HepG2 (cell line): Measurements from ENCODE around the gene ZKSCAN8. TPM values are rescaled to one million over a fixed set of nuclear protein-coding genes. Genes with fewer than 3 reads are reported as not detected.

Experiments used
- NFE2L1 ChIP-seq: sonication (generic); formaldehyde crosslinking; IDR thresholded peaks from 2 replicates; pipeline ENCODE4 v1.4.0; 2020; ENCODE audit warnings: missing genetic modification reagents, mild to moderate bottlenecking, borderline replicate concordance
- NFKBIZ ChIP-seq: IDR thresholded peaks from 2 replicates; pipeline ENCODE4 v1.6.1; 2018; ENCODE audit warnings: missing genetic modification reagents, missing compliant biosample characterization
- PATZ1 ChIP-seq: sonication (generic); formaldehyde crosslinking; IDR thresholded peaks from 2 replicates; pipeline ENCODE4 v1.4.0; 2020; ENCODE audit warnings: missing genetic modification reagents
- SKI ChIP-seq: fragments of 450-650 bp; IDR thresholded peaks from one replicate; pipeline ENCODE4 v1.6.1; 2018; ENCODE audit warnings: mild to moderate bottlenecking; ENCODE audit not compliant: partially characterized antibody
- ZNF17 ChIP-seq: sonication (generic); formaldehyde crosslinking; IDR thresholded peaks from 2 replicates; pipeline ENCODE4 v1.5.0; 2020; ENCODE audit warnings: mild to moderate bottlenecking, missing genetic modification reagents
- ZNF24 ChIP-seq: fragments of 450-650 bp; IDR thresholded peaks from 2 replicates; pipeline ENCODE4 v1.6.1; 2017; ENCODE audit warnings: antibody characterized with exemption, mild to moderate bottlenecking
- ZNF292 ChIP-seq: sonication (generic); formaldehyde crosslinking; IDR thresholded peaks from 2 replicates; pipeline ENCODE4 v1.8.1; 2022; ENCODE audit warnings: mild to moderate bottlenecking, low read depth, missing genetic modification reagents, borderline replicate concordance
- ZNF660 ChIP-seq: sonication (generic); formaldehyde crosslinking; IDR thresholded peaks from 2 replicates; pipeline ENCODE4 v1.5.1; 2020; ENCODE audit warnings: mild to moderate bottlenecking, low read depth, missing genetic modification reagents, borderline replicate concordance
- ZNF713 ChIP-seq: sonication (generic); formaldehyde crosslinking; IDR thresholded peaks from 2 replicates; pipeline ENCODE4 v1.4.0; 2020; ENCODE audit warnings: mild to moderate bottlenecking, missing genetic modification reagents
- ZNF781 ChIP-seq: sonication (generic); formaldehyde crosslinking; IDR thresholded peaks from 2 replicates; pipeline ENCODE4 v1.5.1; 2020; ENCODE audit warnings: borderline replicate concordance, mild to moderate bottlenecking, missing genetic modification reagents; ENCODE audit errors: not compliant biosample characterization
- polyA plus RNA-seq, 8 experiments: library from polyadenylated mRNA; depleted of rRNA in 3 of 8; stranded (reverse) in 7 of 8; unstranded in 1 of 8; fragments of >200 nt; fragmentation: Illumina TruSeq in 4 of 8; extraction: Trizol in 4 of 8; gene quantifications; 2 replicates each; pipeline versions ENCODE4 v1.2.1 to v1.2.3, GENCODE V29; 2011 to 2016; ENCODE audit warnings: low read depth in 4 of 8, missing spikeins in 1 of 8, mixed read lengths in 1 of 8; ENCODE audit not compliant: insufficient read depth in 1 of 8
- total RNA-seq, 5 experiments: library from RNA; depleted of rRNA; stranded (reverse); fragments of >200 nt; fragmentation: Illumina TruSeq; extraction: Trizol; gene quantifications; 2 replicates each; pipeline ENCODE4 v1.2.3, GENCODE V29; 2016; ENCODE audit warnings: low read depth in 1 of 5
- TF ChIP-seq, protein P1 (sequence below), 2 experiments: sonication (generic) in 1 of 2; formaldehyde crosslinking in 1 of 2; IDR thresholded peaks; 2 replicates each; pipeline versions ENCODE4 v1.4.0 to v1.6.1; 2016 to 2020; ENCODE audit warnings: borderline replicate concordance in 1 of 2, low read depth in 1 of 2, mild to moderate bottlenecking in 1 of 2, missing genetic modification reagents in 1 of 2
- TF ChIP-seq, protein P2 (sequence below): IDR thresholded peaks from 2 replicates; pipeline ENCODE4 v1.6.1; 2012; ENCODE audit warnings: low read depth, low read length, improper control_type of control experiment
- TF ChIP-seq, protein P3 (sequence below): fragments of 450-650 bp; IDR thresholded peaks from 2 replicates; pipeline ENCODE4 v1.6.1; 2017; ENCODE audit warnings: mild to moderate bottlenecking
- TF ChIP-seq, protein P4 (sequence below): sonication (generic); formaldehyde crosslinking; IDR thresholded peaks from 2 replicates; pipeline ENCODE4 v1.4.0; 2020; ENCODE audit warnings: missing genetic modification reagents

The ZKSCAN8 gene
- total and polyA plus RNA-seq, 2 of the 13 experiments (the other 11 are each of a cell fraction or from before 2014, with no cell fraction given) = 12.4 to 20.9 TPM

DNA sequence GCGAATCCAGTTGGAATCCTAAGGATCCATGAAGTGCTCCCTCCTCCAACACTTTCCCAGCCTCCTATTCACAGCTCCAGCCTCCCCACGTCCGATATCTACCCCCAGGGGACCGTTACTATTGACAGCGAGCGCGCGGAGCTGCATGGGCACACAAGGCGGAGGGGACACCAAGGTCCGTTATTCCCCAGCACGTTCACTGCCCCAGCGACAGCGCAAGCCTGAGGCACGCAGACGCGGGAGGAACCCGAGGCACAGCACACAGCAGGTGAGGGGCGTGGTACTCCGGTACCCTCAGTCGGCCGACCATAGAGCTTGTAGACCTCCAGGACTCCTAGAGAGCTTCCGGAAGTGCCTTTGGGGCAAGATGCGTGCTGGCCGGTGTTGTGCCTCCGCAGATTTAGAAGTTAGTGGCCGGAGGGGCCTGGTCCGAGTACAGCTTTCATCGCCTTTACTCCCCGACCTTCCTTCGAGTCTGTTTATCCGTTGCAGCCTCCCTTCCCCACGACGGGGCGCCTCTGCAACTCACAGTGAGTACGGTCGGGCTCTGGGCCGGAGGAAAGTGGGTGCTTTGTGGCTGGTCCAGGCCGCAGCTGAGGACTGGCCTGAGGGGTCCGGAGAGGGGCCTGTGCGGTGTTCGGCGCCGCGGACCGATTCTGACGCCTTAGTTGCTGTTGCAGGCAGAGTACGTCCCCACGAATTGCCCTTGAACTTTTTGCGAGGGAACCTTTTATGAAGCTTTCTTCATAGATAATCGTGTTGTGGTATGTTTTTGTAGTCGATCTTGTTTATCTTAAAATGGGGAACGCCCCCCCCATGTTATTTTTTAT is at the start of gene ZKSCAN8 (continued):
- TF ChIP-seq ZNF17 (CRISPR knock-in tag) (0 out of 2 replicates have a peak, but pooled peaks have one; percentile 34), NFE2L1 (CRISPR knock-in tag) (no peak; the same call in 1 of the 2 replicates), PATZ1 (peak; percentile 73), SKI (no peak), ZNF781 (CRISPR knock-in tag) (peak; percentile 99), NFKBIZ (peak; percentile 95), ZNF24 (0 out of 2 replicates have a peak, but pooled peaks have one; percentile 47), ZNF713 (CRISPR knock-in tag) (peak; percentile 94; the same call in 1 of the 2 replicates), ZNF660 (CRISPR knock-in tag) (no peak), ZNF292 (peak; percentile 100)
- TF ChIP-seq, protein P1, sequence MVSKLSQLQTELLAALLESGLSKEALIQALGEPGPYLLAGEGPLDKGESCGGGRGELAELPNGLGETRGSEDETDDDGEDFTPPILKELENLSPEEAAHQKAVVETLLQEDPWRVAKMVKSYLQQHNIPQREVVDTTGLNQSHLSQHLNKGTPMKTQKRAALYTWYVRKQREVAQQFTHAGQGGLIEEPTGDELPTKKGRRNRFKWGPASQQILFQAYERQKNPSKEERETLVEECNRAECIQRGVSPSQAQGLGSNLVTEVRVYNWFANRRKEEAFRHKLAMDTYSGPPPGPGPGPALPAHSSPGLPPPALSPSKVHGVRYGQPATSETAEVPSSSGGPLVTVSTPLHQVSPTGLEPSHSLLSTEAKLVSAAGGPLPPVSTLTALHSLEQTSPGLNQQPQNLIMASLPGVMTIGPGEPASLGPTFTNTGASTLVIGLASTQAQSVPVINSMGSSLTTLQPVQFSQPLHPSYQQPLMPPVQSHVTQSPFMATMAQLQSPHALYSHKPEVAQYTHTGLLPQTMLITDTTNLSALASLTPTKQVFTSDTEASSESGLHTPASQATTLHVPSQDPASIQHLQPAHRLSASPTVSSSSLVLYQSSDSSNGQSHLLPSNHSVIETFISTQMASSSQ (IDR thresholded peaks at IDR 0.05; ENCODE audit: low read depth) = no peak
- TF ChIP-seq, protein P1 (CRISPR knock-in tag; IDR thresholded peaks at IDR 0.05; ENCODE audit: borderline replicate concordance) = peak; percentile 88; the same call in 1 of the 2 replicates
- TF ChIP-seq, protein P2, sequence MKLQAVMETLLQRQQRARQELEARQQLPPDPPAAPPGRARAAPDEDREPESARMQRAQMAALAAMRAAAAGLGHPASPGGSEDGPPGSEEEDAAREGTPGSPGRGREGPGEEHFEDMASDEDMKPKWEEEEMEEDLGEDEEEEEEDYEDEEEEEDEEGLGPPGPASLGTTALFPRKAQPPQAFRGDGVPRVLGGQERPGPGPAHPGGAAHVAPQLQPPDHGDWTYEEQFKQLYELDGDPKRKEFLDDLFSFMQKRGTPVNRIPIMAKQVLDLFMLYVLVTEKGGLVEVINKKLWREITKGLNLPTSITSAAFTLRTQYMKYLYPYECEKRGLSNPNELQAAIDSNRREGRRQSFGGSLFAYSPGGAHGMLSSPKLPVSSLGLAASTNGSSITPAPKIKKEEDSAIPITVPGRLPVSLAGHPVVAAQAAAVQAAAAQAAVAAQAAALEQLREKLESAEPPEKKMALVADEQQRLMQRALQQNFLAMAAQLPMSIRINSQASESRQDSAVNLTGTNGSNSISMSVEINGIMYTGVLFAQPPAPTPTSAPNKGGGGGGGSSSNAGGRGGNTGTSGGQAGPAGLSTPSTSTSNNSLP = peak; percentile 2; the same call in 1 of the 2 replicates
- TF ChIP-seq, protein P3, sequence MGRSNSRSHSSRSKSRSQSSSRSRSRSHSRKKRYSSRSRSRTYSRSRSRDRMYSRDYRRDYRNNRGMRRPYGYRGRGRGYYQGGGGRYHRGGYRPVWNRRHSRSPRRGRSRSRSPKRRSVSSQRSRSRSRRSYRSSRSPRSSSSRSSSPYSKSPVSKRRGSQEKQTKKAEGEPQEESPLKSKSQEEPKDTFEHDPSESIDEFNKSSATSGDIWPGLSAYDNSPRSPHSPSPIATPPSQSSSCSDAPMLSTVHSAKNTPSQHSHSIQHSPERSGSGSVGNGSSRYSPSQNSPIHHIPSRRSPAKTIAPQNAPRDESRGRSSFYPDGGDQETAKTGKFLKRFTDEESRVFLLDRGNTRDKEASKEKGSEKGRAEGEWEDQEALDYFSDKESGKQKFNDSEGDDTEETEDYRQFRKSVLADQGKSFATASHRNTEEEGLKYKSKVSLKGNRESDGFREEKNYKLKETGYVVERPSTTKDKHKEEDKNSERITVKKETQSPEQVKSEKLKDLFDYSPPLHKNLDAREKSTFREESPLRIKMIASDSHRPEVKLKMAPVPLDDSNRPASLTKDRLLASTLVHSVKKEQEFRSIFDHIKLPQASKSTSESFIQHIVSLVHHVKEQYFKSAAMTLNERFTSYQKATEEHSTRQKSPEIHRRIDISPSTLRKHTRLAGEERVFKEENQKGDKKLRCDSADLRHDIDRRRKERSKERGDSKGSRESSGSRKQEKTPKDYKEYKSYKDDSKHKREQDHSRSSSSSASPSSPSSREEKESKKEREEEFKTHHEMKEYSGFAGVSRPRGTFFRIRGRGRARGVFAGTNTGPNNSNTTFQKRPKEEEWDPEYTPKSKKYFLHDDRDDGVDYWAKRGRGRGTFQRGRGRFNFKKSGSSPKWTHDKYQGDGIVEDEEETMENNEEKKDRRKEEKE = no peak
- TF ChIP-seq, protein P4, sequence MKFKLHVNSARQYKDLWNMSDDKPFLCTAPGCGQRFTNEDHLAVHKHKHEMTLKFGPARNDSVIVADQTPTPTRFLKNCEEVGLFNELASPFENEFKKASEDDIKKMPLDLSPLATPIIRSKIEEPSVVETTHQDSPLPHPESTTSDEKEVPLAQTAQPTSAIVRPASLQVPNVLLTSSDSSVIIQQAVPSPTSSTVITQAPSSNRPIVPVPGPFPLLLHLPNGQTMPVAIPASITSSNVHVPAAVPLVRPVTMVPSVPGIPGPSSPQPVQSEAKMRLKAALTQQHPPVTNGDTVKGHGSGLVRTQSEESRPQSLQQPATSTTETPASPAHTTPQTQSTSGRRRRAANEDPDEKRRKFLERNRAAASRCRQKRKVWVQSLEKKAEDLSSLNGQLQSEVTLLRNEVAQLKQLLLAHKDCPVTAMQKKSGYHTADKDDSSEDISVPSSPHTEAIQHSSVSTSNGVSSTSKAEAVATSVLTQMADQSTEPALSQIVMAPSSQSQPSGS = peak; percentile 78; the same call in 1 of the 2 replicates
